Jurkat, Clone E6-1 (cell line): Measurements from ENCODE around the gene TPSB2.
"Not testable (repeated sequence)": the region's sequence is repeated elsewhere in the genome, so short reads cannot be mapped to it uniquely, and the experiment has no call there.

ENCODE experiments used
- DNase-seq: peaks from one replicate; pipeline ENCODE4 v3.0.0-alpha.2; 2011; ENCODE audit warnings: low read depth, low spot score
- H3K4me3 ChIP-seq: 2 replicates; pipeline ENCODE4 v1.5.1; 2011; ENCODE audit warnings: mild to moderate bottlenecking, low read length, control low read depth, moderate library complexity

The TPSB2 gene

GRCh38 chr16:1193143-1193824, 36.7 kb downstream of the TPSB2 start:
- H3K4me3 ChIP-seq: no peak overlapping the region
- no peak for DNase-seq

DNA sequence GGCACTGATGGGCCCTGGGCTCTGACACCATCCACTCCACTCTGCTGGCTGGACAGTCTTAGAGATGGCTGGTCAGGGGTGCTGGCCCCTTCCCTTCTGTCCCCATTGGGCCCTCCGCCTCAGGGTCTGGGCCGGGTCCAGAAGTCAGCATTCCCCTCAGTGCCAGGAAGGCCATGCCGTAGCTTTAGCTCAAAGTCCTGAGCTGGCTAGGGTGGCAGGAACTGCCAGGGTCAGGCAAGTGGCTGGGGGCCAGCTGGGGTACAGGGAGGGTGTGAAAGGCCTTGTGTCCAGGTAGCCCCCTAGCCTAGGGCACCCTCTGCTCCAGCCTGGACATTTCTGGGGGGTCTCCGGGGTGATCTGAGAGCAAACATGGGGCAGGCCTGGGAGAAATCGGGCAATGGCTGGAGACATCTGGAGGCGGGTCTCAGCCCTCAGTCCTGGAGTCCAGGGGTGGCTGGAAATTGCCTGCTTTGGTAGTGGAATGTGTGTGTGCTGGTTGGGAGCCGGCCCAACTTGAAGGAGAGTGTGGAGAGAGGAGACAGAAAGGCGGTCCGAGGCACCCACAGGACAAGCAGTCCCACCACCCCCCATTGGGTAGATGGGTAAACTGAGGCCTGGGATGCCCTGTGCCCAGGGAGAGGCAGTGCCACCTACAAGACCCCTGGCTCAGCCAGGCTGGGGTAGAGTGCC, 37.5 kb downstream of the TPSB2 start:
- no peak overlapping the region for H3K4me3 ChIP-seq
- DNase-seq: no peak

- not testable (repeated sequence) for DNase-seq, H3K4me3 ChIP-seq
Measured at GRCh38 chr16:1190789-1191188, 39.2 kb downstream of the TPSB2 start.

GRCh38 chr16:1189455-1189854, 40.5 kb downstream of the TPSB2 start:
- H3K4me3 ChIP-seq: no peak overlapping the region
- DNase-seq: no peak

GRCh38 chr16:1188432-1189189, 41.4 kb downstream of the TPSB2 start:
- no peak for DNase-seq
- no peak overlapping the region for H3K4me3 ChIP-seq

- not testable (repeated sequence) for DNase-seq, H3K4me3 ChIP-seq
Measured at GRCh38 chr16:1185460-1186207, 44.4 kb downstream of the TPSB2 start.

- no peak for DNase-seq
- H3K4me3 ChIP-seq: no peak overlapping the region
Measured at GRCh38 chr16:1184980-1185379, 45.0 kb downstream of the TPSB2 start.

GRCh38 chr16:1184156-1184868, 45.7 kb downstream of the TPSB2 start:
- H3K4me3 ChIP-seq: no peak overlapping the region
- DNase-seq: no peak

DNA sequence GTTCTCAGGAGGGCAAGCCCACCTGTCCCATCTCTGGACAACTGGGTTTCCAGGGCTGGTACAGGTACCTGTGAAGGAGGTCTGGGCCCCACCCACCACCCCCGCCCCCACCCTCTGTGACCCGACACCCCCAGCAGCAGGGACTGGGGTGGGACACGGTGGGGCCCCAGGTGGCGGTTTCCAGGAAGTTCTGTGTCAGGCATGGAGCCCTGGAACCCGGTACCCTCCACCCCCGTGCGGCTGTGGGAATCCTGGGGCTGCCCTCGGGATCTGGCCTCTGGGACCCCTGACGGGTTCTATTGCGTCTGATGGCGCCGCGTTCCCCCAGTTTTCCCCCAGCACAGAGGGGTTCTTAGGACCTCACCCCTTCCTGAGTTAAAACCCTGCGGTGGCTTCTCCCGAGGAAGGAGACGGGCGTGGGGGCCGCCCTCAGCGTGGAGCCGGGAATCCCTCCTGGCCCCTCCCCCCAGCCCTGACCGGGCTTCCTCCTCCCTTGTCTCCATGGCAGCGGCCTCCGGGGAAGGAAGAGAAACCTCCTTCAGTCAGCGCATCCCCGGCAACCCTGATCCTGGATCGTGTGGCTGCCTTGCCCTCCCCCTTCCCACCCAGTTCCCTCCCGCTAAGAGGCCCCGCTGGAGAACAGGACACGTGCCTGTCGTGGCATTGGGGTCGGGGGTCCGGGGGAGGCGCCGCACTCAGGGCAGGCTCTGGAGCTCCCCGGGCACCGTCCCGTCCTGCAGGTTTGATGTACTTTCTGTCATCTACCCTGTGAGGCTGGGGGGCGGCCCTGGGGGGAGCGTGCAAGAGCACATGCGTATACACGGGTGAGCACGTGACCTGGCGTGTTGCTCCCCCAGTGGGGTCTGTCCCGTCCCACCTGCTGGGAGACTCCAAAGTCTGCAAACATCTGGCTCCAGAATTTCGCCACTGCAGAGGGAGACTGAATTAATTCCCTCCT, 46.8 kb downstream of the TPSB2 start:
- no peak overlapping the region for H3K4me3 ChIP-seq

DNA sequence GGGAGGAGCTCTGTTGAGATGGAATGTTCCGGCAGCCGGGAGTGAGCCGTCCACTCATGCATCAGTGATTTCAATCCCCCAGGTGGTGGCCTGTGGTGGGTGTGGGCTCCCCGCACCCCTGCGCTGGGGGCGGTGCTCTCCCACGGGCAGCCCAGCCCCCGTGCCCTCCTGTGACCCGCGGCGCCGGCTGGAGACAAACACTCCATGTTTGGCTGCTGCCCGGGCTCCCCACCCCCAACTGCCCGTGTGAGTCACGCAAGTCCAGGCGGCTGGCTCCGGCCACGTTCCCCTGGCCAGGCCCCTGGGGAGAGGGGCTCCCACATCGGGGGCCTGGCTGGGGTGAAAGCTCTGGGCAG, 47.7 kb downstream of the TPSB2 start:
- H3K4me3 ChIP-seq: no peak overlapping the region
- DNase-seq: no peak

More for the DNA sequence above, 46.8 kb downstream of the TPSB2 start:
- DNase-seq: no peak

- H3K4me3 ChIP-seq: no peak overlapping the region
- DNase-seq: no peak
Measured at GRCh38 chr16:1181404-1182315, 48.3 kb downstream of the TPSB2 start.

DNA sequence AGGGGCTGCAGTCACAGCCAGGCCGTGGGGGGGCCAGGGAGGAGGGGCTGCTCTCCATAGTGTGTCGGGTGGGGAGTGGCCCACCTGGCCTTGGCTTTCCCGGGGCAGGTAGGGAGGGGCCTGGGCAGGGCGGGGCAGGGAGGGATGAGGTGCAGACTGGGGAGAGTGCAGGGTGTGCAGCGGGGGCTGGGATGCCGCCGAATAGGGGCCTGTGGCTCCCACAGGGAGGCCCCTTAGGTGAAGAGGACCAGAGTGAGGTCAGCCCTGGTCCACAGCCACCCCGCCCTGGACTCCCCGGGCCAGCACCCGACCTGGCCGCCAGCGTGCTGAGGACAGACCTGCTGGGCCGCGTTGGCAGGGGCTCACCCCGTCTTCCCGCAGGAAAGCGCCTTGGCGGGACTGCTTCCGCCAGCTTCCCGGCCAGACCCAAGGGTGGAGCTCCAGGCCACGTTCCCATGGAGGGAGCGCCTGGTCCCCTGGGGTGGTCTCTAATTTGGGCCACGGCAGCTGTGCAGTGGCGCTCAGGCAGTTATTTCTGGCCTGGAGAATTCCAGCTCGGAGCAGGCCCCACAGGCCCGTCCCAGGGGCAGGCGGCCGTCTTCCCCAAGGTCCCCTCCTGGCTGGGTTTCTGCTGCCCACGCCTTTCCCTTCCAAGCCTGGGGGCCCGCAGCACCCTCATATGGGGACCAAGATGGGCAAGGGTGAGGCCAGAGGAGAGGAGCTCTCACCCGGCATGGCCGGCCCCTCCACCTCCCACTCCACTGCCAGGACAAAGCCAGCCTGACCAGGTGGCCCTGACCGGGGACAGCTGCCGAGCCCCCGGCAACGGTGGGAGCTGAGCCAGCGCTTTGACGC, 49.2 kb downstream of the TPSB2 start:
- DNase-seq: no peak
- H3K4me3 ChIP-seq: no peak overlapping the region
